BLaER1 treated with 17β-estradiol and CSF1 and Interleukin-3, amounts not matched to agents 10 nM and 100 nM (cell line): ENCODE results near the gene MAB21L4.
A peak's percentile ranks its signal among the peaks of the same experiment; 100 is the strongest.

Source experiments
- H3K27ac ChIP-seq, 11 experiments: shearing (Covaris generic); formaldehyde crosslinking; 2 replicates each; pipeline ENCODE4 v1.8.1; 2022
- H3K27me3 ChIP-seq, 11 experiments: shearing (Covaris generic); formaldehyde crosslinking; 2 replicates each; pipeline ENCODE4 v1.8.1; 2022
- H3K36me3 ChIP-seq, 11 experiments: shearing (Covaris generic); formaldehyde crosslinking; 2 replicates each; pipeline ENCODE4 v1.8.1; 2022
- H3K4me1 ChIP-seq, 10 experiments: shearing (Covaris generic); formaldehyde crosslinking; 2 replicates each; pipeline ENCODE4 v1.8.1; 2022
- H3K4me2 ChIP-seq, 11 experiments: shearing (Covaris generic); formaldehyde crosslinking; 2 replicates each; pipeline ENCODE4 v1.8.1; 2022
- H3K4me3 ChIP-seq, 10 experiments: shearing (Covaris generic); formaldehyde crosslinking; 2 replicates each; pipeline ENCODE4 v1.8.1; 2022
- H3K9ac ChIP-seq, 11 experiments: shearing (Covaris generic); formaldehyde crosslinking; 2 replicates each; pipeline ENCODE4 v1.8.1; 2022
- H3K9me3 ChIP-seq, 11 experiments: shearing (Covaris generic); formaldehyde crosslinking; replicated peaks in 1 of 11; 2 replicates each; pipeline ENCODE4 v1.8.1; 2022
- H4K20me1 ChIP-seq, 11 experiments: shearing (Covaris generic); formaldehyde crosslinking; 2 replicates each; pipeline ENCODE4 v1.8.1; 2022
- Cebpa-rat ChIP-seq, 11 experiments: shearing (Covaris generic); IDR thresholded peaks; 2 replicates each; pipeline ENCODE4 v1.8.1; 2022

MAB21L4 gene

GRCh38 chr2:240888890-240889573, 6.9 kb downstream of the MAB21L4 start:
- H3K27me3 ChIP-seq, result no peaks in the 10 kb centered on the region
- no peak overlapping the region for H3K27ac ChIP-seq
- H3K36me3 ChIP-seq, result no peaks in the 10 kb centered on the region
- no peak overlapping the region for H3K9ac ChIP-seq
- no peak for TF ChIP-seq Cebpa-rat (IDR thresholded peaks at IDR 0.05)
- 0 out of 22 replicates have a peak overlapping the region, but pooled peaks of 1 of the 11 experiments have one; percentile 2 for H3K4me2 ChIP-seq
- no peaks in the 10 kb centered on the region for H3K9me3 ChIP-seq
- no peaks in the 10 kb centered on the region; a peak in 2 of 22 replicates for H4K20me1 ChIP-seq
- no peak overlapping the region for H3K4me3 ChIP-seq
- H3K4me1 ChIP-seq, result peaks cover 28 to 56% (median 44%) of the 10 kb centered on the region in 10 experiments

- Histone ChIP-seq H3K4me2 (peak overlapping the region in 7 of 11 experiments; percentile 44 to 86 (median 58); a peak in 11 of 22 replicates), H3K27me3 (no peaks in the 10 kb centered on the region), H3K36me3 (no peaks in the 10 kb centered on the region), H3K27ac (0 out of 22 replicates have a peak overlapping the region, but pooled peaks of 2 of the 11 experiments have one; percentile 7 to 44), H3K9ac (no peak overlapping the region), H3K4me3 (no peak overlapping the region), H4K20me1 (no peaks in the 10 kb centered on the region), H3K9me3 (no peaks in the 10 kb centered on the region), H3K4me1 (peaks cover 28 to 50% (median 37%) of the 10 kb centered on the region in 10 experiments)
- TF ChIP-seq Cebpa-rat (IDR thresholded peaks at IDR 0.05), result no peak
These were observed 7.6 kb downstream of the MAB21L4 start for GRCh38 chr2:240888130-240888889.

- peaks cover 28 to 50% (median 36%) of the 10 kb centered on the region in 10 experiments for H3K4me1 ChIP-seq
- no peaks in the 10 kb centered on the region for H3K27me3 ChIP-seq
- H3K9me3 ChIP-seq, result no peaks in the 10 kb centered on the region
- no peaks in the 10 kb centered on the region for H3K36me3 ChIP-seq
- no peak for TF ChIP-seq Cebpa-rat (IDR thresholded peaks at IDR 0.05)
- H3K4me3 ChIP-seq, result no peak overlapping the region
- no peaks in the 10 kb centered on the region for H4K20me1 ChIP-seq
- H3K4me2 ChIP-seq, result peak overlapping the region in 8 of 11 experiments; percentile 15 to 86 (median 58); a peak in 14 of 22 replicates
- H3K27ac ChIP-seq, result peak overlapping the region in 5 of 11 experiments; percentile 7 to 44 (median 29); a peak in 5 of 22 replicates
- peak overlapping the region in 3 of 11 experiments; percentile 9 to 38 (median 13); a peak in 1 of 22 replicates for H3K9ac ChIP-seq
These were observed 8.3 kb downstream of the MAB21L4 start for GRCh38 chr2:240887631-240888030.

- H3K9ac ChIP-seq, result peak overlapping the region in 3 of 11 experiments; percentile 9 to 38 (median 13); a peak in 1 of 22 replicates
- no peak for TF ChIP-seq Cebpa-rat (IDR thresholded peaks at IDR 0.05)
- H4K20me1 ChIP-seq, result no peaks in the 10 kb centered on the region
- H3K27me3 ChIP-seq, result no peaks in the 10 kb centered on the region
- H3K4me2 ChIP-seq, result peak overlapping the region; percentile 44 to 88 (median 66)
- H3K4me3 ChIP-seq, result no peak overlapping the region
- no peaks in the 10 kb centered on the region for H3K36me3 ChIP-seq
- H3K4me1 ChIP-seq, result peaks cover 29 to 50% (median 36%) of the 10 kb centered on the region in 10 experiments
- peak overlapping the region in 4 of 11 experiments; percentile 13 to 75 (median 33); a peak in 6 of 22 replicates for H3K27ac ChIP-seq
- H3K9me3 ChIP-seq, result no peaks in the 10 kb centered on the region
These were observed 9.0 kb downstream of the MAB21L4 start for GRCh38 chr2:240886678-240887609.

- Histone ChIP-seq H3K9ac (peak overlapping the region in 2 of 11 experiments; percentile 0 to 42; a peak in 2 of 22 replicates), H3K4me1 (peaks cover 30 to 54% (median 43%) of the 10 kb centered on the region in 10 experiments), H3K4me3 (peak overlapping the region in 2 of 10 experiments; percentile 14 to 34; a peak in 2 of 20 replicates), H4K20me1 (no peaks in the 10 kb centered on the region), H3K27ac (peak overlapping the region in 6 of 11 experiments; percentile 17 to 75 (median 60); a peak in 12 of 22 replicates), H3K36me3 (no peaks in the 10 kb centered on the region), H3K27me3 (no peaks in the 10 kb centered on the region), H3K9me3 (no peaks in the 10 kb centered on the region), H3K4me2 (peak overlapping the region; percentile 48 to 88 (median 66); a peak in 21 of 22 replicates)
- no peak for TF ChIP-seq Cebpa-rat (IDR thresholded peaks at IDR 0.05)
These were observed 9.9 kb downstream of the MAB21L4 start for GRCh38 chr2:240886023-240886565.

GRCh38 chr2:240885566-240885965, 10.4 kb downstream of the MAB21L4 start:
- Histone ChIP-seq H3K9me3 (no peaks in the 10 kb centered on the region), H3K36me3 (no peaks in the 10 kb centered on the region), H3K4me2 (peak overlapping the region; percentile 48 to 88 (median 66); a peak in 21 of 22 replicates), H3K4me1 (peaks cover 30 to 54% (median 43%) of the 10 kb centered on the region in 10 experiments), H3K4me3 (peak overlapping the region in 2 of 10 experiments; percentile 14 to 34; a peak in 3 of 20 replicates), H3K9ac (peak overlapping the region in 2 of 11 experiments; percentile 0 to 42; a peak in 2 of 22 replicates), H3K27ac (peak overlapping the region in 7 of 11 experiments; percentile 10 to 75 (median 54); a peak in 12 of 22 replicates), H4K20me1 (no peaks in the 10 kb centered on the region), H3K27me3 (no peaks in the 10 kb centered on the region)
- TF ChIP-seq Cebpa-rat (IDR thresholded peaks at IDR 0.05), result no peak; a peak in 1 of 22 replicates

GRCh38 chr2:240884745-240885144, 11.2 kb downstream of the MAB21L4 start:
- peak overlapping the region in 5 of 11 experiments; percentile 41 to 71 (median 54); a peak in 8 of 22 replicates for H3K27ac ChIP-seq
- no peaks in the 10 kb centered on the region for H4K20me1 ChIP-seq
- peak overlapping the region in 7 of 11 experiments; percentile 59 to 88 (median 86); a peak in 14 of 22 replicates for H3K4me2 ChIP-seq
- no peaks in the 10 kb centered on the region for H3K9me3 ChIP-seq
- peaks cover 30 to 54% (median 43%) of the 10 kb centered on the region in 10 experiments for H3K4me1 ChIP-seq
- H3K36me3 ChIP-seq, result no peaks in the 10 kb centered on the region
- peak overlapping the region in 1 of 10 experiments; percentile 34; a peak in 1 of 20 replicates for H3K4me3 ChIP-seq
- no peak overlapping the region for H3K9ac ChIP-seq
- no peak for TF ChIP-seq Cebpa-rat (IDR thresholded peaks at IDR 0.05)
- H3K27me3 ChIP-seq, result no peaks in the 10 kb centered on the region

GRCh38 chr2:240884221-240884620, 11.7 kb downstream of the MAB21L4 start:
- H3K9me3 ChIP-seq, result no peaks in the 10 kb centered on the region
- no peaks in the 10 kb centered on the region for H3K27me3 ChIP-seq
- peak overlapping the region in 6 of 11 experiments; percentile 66 to 88 (median 86); a peak in 11 of 22 replicates for H3K4me2 ChIP-seq
- no peak for TF ChIP-seq Cebpa-rat (IDR thresholded peaks at IDR 0.05)
- H3K27ac ChIP-seq, result peak overlapping the region in 3 of 11 experiments; percentile 54 to 71 (median 65); a peak in 4 of 22 replicates
- H3K36me3 ChIP-seq, result no peaks in the 10 kb centered on the region
- H3K9ac ChIP-seq, result no peak overlapping the region
- H3K4me3 ChIP-seq, result no peak overlapping the region
- no peaks in the 10 kb centered on the region for H4K20me1 ChIP-seq
- H3K4me1 ChIP-seq, result peaks cover 30 to 51% (median 43%) of the 10 kb centered on the region in 10 experiments
